GM12891 (cell line): Measurements from ENCODE around the gene EYA4.

ENCODE experiments used
- POLR2A ChIP-seq: IDR thresholded peaks from 2 replicates; pipeline ENCODE4 v1.6.1; 2011; ENCODE audit warnings: low read depth, low read length, control low read depth
- POLR2AphosphoS5 ChIP-seq: IDR thresholded peaks from 2 replicates; pipeline ENCODE4 v1.6.1; 2011; ENCODE audit warnings: low read depth, low read length, control low read depth
- TAF1 ChIP-seq: IDR thresholded peaks from 2 replicates; pipeline ENCODE4 v1.6.1; 2011; ENCODE audit warnings: low read depth, low read length, control low read depth

DNA sequence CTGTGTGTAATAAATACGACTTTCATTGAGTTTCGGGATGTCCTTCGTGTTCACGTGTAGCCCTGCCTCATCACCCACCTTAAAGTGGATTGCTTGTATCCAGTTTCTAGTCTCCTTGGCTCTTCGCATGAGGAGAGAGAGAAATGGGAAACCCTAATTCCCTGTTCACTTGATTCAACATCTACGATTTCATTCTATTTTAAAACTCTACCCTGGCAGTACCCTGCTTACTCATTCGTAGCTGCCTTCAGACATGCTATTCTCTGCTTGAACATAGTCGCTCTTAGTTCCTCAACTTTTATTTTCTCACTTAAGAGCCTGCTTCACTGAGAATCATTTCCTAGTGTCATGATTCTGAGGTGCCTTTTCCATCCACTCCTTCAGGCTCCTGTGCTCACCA is 163.6 kb downstream of the EYA4 start:
- TF ChIP-seq POLR2A (no peak), POLR2AphosphoS5 (no peak), TAF1 (no peak)
